GM23248 (cell line): Measurements from ENCODE around the gene TULP4.
"Not testable (repeated sequence)": the region's sequence is repeated elsewhere in the genome, so short reads cannot be mapped to it uniquely, and the experiment has no call there.

Experiments used
- EZH2 ChIP-seq: fragments of 200-600 bp; sonication (generic); IDR thresholded peaks from 2 replicates; pipeline ENCODE4 v1.6.1; 2018; ENCODE audit warnings: antibody characterized with exemption, mild to moderate bottlenecking; ENCODE audit not compliant: insufficient read depth, poor library complexity, severe bottlenecking
- EZH2phosphoT487 ChIP-seq: fragments of 200-600 bp; sonication (generic); IDR thresholded peaks from 2 replicates; pipeline ENCODE4 v1.6.1; 2018; ENCODE audit warnings: antibody characterized with exemption, moderate library complexity, mild to moderate bottlenecking, low read depth; ENCODE audit not compliant: insufficient read depth

- TF ChIP-seq EZH2, EZH2phosphoT487: not testable (repeated sequence)
Observed at GRCh38 chr6:158520975-158521374, 208.7 kb downstream of the TULP4 start.
